GM19035 (cell line): Measurements from ENCODE around the gene COL20A1.

ENCODE experiments used
- ATAC-seq: cut with Tn5 transposase; IDR thresholded peaks from one replicate; pipeline ENCODE4 v1.9.1; 2021; ENCODE audit not compliant: unreplicated experiment

Gene COL20A1

GRCh38 chr20:63317601-63318291 lies 24.8 kb downstream of the COL20A1 start:
- ATAC-seq, result no peak

- ATAC-seq, result no peak
Measured at GRCh38 chr20:63318391-63319163, 25.6 kb downstream of the COL20A1 start.

- no peak for ATAC-seq
Measured at GRCh38 chr20:63319164-63320040, 26.4 kb downstream of the COL20A1 start.

- no peak for ATAC-seq
Measured at GRCh38 chr20:63320041-63320511, 27.1 kb downstream of the COL20A1 start.

- ATAC-seq, result no peak
Measured at GRCh38 chr20:63320616-63321147, 27.7 kb downstream of the COL20A1 start.

- ATAC-seq, result no peak
Measured at GRCh38 chr20:63321148-63321831, 28.3 kb downstream of the COL20A1 start.

GRCh38 chr20:63322146-63322932 lies 29.4 kb downstream of the COL20A1 start:
- no peak for ATAC-seq

GRCh38 chr20:63322933-63323273 lies 29.9 kb downstream of the COL20A1 start:
- ATAC-seq, result no peak

GRCh38 chr20:63323357-63323981 lies 30.5 kb downstream of the COL20A1 start:
- ATAC-seq, result no peak

- ATAC-seq, result no peak
Measured at GRCh38 chr20:63325021-63325471, 32.1 kb downstream of the COL20A1 start.

GRCh38 chr20:63325554-63326313 lies 32.7 kb downstream of the COL20A1 start:
- no peak for ATAC-seq

- no peak for ATAC-seq
Measured at GRCh38 chr20:63326314-63327230, 33.6 kb downstream of the COL20A1 start.

- ATAC-seq, result no peak
Measured at GRCh38 chr20:63327231-63327745, 34.3 kb downstream of the COL20A1 start.

GRCh38 chr20:63328026-63328700 lies 35.2 kb downstream of the COL20A1 start:
- no peak for ATAC-seq

GRCh38 chr20:63328718-63329275 lies 35.8 kb downstream of the COL20A1 start:
- no peak for ATAC-seq

GRCh38 chr20:63329331-63330083 lies 36.5 kb downstream of the COL20A1 start:
- no peak for ATAC-seq
